GM20431 (cell line): ENCODE results near the gene NUFIP1.
"Not testable (repeated sequence)": the region's sequence is repeated elsewhere in the genome, so short reads cannot be mapped to it uniquely, and the experiment has no call there.

Source experiments
- in situ Hi-C: fragments of 300-500 bp; cut with MseI, MboI; formaldehyde crosslinking; loops from one replicate; pipeline ENCODE4 v1.15.0; 2020; ENCODE audit warnings: low sequenced_read_pairs; ENCODE audit not compliant: unreplicated experiment

NUFIP1 gene

DNA sequence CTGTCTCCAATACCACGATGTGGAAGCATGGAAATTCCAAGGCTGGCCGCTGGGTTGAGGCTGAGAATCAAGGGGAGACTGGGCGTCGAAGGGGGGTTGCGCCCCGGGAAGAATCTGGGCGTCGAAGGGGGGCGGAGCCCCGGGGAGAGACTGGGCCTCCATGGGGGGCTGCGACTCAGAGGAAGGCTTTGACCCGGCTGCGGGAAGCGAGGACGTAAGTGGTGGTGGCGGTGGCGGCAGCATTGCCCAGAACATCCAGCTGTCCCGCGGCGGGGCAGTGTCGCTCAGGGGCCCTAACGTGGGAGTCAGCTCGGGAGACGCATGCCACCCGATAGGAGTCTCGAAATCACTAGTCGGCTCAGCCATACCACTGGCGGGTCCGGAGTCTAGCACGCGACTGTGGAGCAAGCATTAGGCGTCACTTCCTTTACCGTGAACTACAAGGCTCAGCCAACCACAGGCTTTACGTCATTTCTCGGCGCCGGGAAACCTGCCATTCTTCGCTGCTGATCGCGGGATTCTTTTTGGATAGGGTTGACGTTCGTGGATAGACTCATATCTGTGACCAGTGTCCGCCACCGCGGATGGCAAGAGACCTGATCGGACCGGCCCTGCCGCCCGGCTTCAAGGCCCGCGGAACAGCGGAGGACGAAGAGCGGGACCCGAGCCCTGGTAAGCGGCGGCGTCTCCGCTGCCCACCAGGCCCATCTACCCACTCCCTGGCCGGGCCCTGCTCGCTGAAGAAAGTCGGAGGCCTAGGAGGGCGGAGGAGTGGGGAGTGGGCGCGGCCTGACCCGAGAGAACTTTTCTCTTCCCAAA lies at the start of gene NUFIP1, which contains the start of gene GPALPP1:
Gene NUFIP1, minus strand, starts transcription at position 401 of the 819 bp plus-strand sequence. Its CDS starts 35 bp downstream, at position 366.
Gene GPALPP1, plus strand, starts transcription at position 468 of the 819 bp plus-strand sequence. Its CDS starts 117 bp downstream, at position 585.
- in situ Hi-C loops: no loop called here

DNA sequence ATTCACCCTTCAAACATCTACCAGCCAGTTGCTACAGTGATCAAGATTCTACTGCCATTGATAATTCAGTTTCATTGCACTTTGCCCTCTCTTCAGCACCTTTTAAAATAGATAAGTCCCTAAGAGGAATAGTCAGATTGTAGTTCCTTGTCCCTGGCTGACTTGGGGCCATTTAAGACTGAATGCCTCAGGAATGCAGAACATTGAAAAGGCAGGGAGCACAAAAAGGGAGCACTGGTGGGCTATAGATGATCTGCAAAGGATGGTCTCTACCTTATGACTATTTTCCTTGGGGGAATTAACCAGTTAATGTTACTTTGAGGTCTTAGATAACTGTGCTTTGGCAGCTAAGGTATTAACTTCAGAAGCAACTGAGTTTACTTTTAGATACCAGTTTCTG lies 46.9 kb upstream of the NUFIP1 start:
- in situ Hi-C loops: no loop called here

DNA sequence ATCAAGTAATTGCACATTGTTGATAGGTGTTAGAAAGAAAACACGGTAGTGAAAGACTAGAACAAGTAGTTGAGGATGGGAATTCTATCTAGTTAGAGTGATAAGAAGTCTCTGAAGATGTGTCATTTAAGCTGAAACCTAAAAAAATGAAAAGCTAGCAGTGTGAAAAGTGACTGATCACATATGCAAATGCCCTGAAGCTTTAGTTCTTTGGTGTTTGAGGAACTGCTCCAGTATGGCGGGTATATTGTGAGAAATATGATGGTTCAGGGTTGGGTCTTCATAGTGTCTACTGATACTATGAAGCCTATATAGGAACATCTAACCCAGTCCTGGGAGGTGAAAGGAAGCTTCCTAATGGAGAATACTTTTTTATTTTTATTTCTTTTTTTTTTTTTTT lies 45.1 kb upstream of the NUFIP1 start:
- in situ Hi-C loops: no loop called here

DNA sequence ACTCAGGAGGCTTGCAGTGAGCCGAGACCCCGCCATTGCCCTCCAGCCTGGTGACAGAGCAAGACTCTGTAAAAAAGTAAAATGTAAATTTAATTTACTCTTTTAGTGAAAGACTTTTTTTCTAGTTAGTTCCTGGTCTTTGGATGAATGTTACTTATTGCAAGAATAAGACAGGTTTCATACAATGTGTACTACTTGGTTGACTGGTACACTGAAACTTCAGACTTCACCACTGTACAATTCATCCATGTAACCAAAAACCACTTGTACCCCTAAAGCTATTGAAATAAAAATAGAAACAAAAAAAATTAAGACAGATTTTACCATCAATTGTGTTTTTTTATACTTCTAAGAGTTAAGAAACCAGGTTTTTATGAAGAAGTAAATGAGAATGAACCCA lies 35.6 kb upstream of the NUFIP1 start:
- in situ Hi-C loops: no loop called here

DNA sequence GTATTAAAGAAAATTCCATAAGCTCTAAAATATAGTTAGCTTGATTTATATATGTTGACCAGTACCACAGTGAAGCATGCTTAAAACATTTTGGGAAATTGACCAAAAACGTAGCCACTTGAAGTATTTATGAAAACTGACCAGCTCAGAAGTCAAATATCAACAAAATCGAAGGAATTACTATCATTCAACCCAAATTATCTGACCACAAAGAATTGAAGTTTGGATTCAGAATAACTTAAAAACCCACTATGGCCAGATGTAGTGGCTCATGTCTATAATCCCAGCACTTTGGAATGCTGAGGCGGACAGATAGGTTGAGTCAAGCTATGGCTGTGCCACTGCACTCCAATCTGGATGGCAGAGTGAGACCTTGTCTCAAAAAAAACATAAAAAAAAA lies 32.0 kb upstream of the NUFIP1 start:
- in situ Hi-C loops: no loop called here

DNA sequence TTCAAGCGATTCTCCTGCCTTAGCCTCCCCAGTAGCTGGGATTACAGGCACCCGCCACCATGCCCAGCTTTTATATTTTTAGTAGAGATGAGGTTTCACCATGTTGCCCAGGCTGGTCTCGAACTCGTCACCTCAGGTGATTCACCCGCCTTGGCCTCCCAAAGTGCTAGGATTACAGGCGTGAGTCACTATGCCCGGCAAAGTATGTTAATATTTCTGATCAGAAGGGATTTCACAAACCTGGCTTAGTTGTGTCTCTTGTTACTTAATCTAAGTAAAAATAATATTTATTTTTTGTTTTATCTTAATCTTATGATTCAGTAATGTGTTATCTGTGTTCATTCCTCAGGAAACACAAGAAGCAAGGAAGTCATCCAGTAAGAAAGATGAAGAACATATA lies 30.7 kb upstream of the NUFIP1 start:
- in situ Hi-C loops: not testable (repeated sequence)

DNA sequence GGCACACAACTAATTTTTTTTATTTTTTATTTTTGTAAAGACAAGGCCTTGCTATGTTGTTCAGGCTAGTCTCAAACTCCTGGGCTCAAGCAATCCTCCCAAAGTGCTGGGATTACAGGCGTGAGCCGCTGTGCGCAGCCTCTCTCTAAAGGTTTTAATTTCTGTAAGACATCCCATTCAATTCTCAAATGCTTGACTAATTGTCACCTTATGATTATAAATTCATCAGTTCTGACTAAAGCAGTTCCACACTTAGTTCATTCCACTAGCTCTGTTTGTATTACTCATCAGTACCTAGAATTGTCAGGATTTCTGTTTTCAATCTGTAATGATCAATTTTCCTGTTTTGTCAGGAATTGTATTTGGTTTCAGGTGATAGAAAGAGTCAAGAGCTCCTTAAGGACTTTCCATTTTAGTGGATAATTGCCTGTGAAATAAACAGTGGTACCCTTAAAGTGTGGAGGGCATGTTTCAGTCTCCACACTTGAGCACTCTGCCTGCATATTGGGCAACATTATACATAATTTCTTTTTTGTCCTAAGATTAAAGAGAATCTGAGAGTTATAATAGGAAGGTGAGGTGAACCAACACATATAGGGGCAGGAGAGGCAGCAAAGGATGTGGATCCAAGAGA lies 27.6 kb upstream of the NUFIP1 start:
- in situ Hi-C loops: no loop called here

DNA sequence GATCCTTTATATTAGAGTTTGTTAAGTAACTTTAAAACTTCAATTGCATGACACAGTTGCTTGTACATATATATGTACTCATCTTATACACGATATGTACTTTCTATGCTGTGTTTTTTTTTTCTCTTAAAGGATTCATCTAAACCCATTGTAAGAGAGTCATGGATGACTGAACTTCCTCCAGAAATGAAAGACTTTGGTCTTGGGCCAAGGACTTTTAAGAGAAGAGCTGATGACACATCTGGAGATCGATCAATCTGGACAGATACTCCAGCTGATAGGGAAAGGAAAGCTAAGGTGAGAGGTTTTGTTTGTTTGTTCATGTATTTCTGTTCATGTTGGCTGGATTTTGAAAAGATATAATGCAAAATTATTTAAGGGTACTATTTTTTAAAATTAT lies 26.0 kb upstream of the NUFIP1 start:
- in situ Hi-C loops: no loop called here

DNA sequence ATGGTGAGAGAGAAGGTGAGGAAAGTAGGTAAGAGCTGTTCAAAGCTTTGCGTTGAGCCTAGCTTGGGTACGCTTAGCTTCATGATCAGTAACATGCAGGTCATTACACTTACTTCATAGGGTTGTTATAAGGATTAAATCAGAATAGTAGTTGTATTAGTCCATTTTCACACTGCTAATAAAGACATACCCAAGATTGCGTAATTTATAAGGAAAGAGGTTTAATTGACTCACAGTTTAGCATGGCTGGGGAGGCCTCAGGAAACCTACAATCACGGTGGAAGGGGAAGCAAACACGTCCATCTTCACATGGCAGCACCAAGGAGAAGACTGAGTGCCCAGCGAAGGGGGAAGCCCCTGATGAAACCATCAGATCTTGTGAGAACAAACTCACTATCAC lies 21.9 kb upstream of the NUFIP1 start:
- in situ Hi-C loops: no loop called here

DNA sequence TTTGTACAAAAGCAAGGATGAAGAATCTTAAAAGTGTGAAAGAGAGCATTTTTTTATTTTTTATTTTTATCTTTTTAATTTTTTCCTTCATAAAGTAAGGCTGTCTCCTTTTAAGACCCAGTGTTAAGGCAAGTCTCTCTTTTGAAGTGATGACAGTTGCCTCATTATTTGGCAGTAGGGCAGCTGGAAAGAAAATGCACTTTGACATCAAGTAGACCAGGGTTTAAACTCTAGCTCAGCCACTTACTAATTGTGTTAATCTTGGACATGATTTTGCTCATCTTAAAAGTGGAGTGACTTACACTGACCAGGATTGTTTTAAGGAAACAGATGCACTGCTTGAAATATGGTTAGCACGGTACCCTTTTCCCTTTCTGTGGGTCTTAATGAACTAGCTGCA lies 18.6 kb upstream of the NUFIP1 start:
- in situ Hi-C loops: no loop called here

DNA sequence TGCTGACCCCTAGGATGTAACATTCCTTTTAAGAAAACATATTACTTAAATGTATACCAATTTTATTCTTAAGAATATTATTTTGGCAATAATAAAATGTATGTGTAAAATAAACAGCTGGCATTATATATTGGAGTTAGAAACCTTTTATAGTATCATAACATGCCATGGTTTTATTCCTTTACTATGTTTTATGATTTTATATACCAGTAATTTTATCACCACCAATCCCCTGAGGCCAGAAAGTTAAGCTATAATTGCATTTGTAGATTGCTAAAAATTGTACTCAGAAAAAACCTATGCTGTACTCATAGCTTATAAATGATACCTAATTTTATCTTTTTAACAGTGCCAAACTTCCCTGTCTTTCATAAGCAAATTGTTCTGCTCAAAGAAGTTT lies 18.0 kb upstream of the NUFIP1 start:
- in situ Hi-C loops: no loop called here

DNA sequence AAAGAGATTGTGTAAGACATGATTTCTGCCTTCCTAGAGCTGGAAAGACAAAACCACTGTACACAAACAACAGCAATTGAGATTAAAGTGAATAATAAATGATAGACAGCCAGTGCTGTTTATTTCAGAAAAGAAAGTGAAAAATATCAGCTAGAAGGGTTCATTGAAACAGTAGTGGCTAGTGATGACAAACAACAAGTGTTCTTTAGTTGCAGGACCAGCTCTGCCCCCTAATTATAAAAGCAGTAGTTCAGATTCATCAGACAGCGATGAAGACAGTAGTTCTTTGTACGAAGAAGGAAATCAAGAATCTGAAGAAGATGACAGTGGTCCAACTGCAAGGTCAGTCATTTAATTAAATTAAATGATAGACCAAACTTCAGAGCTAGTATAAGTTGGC lies 14.8 kb upstream of the NUFIP1 start:
- in situ Hi-C loops: no loop called here

DNA sequence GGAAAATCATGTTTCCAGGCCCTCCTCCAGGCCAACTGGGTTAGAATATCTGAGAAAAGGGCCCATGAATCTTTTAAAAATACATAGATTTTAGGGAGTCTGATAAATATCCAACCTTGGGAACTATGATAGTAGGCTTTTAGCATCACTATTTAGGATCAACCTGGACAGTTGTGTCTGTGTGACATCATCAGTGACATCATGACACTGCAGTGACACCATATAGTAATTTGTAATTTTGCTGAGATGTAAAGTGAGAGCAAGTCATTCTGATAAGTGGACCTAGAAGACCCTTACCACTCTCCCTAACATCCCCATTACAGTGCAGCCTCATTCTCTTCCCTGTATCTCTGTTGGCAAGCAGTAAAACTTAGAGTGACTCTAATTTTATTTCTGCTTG lies 14.1 kb upstream of the NUFIP1 start:
- in situ Hi-C loops: no loop called here

DNA sequence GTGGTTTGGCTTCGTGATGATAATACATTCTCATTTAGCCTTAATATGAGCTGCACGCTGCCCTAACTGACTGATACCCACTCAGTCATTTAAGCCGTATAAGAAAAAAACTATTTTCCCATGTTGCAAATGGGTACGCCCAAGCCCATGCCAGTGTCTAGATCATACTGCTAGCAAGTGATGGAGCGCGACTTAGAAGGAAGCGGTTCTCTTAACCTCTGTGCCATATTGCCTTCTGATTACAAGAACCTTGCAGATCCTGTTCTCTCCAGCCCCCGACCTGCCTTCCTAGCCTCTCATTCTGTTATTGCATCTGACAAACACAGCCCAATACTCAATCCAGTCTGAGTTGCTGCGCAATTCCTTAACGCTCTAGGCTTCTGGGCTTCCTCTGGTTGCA lies 670 bp upstream of the NUFIP1 start:
- in situ Hi-C loops: no loop called here

DNA sequence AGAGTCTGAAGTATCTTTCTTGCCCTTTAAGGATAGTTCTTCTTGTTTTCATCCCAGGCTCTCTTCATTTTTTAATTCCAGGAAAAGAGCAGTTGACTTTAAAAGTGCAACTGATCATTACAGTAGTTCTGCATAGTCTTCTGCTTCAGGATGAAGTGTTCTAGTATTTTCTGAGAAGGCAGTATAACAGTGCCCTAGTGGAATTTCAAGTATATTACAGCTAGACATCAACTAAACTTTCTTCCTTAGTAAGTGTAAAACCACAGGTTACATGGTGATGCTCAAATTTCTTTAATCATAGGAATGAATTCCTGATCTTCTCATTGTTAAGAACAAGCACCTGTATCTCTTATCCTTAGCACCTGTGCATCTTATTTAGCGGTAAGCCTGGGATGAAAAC lies 10.9 kb downstream of the NUFIP1 start:
- in situ Hi-C loops: no loop called here

DNA sequence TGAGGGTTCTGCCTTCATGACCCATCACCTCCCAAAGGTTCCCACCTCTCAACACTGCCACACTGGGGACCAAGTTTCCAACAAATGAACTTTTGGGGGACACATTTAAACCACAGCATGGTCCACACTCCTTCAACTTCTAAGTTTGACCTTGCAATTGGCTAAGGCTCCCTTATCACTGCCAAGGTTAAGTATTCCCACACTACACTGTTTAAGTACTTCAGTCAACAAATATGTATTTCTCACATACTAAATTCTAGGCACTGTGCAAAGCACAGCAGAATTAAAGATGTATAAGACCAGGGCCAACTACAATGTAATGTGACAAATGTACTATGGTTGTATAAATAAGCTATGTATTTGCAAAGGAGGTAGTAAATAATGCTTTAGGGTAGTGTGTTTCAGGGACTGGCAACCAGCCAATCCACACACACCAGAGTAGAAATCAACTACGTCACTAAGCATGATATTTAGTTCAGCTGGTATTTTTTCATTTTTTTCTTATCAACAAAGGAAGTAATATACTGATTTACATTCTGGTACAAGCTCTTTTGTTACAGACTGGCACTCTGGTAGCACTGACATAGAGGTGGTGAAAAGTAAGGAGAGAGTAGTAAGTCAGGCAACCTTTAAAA lies 12.2 kb downstream of the NUFIP1 start:
- in situ Hi-C loops: no loop called here

DNA sequence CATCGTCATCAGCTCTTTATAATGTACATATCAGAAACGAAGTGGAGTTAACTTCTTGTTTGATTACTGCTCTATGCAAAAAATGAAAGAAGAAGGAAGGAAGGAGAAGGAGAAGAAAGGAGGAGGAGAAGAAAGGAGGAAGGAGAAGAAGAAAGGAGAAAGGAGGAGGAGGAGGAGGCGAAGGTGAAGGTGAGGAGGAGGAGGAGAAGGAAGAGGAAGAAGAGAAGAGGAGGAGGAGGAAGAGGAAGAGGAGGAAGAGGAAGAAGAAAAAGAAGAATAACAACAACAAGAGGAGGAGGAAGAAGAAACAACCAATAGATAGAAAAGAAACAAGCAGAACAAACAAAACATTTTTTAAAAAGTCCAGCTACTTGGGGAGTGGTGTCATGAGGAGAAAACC lies 13.1 kb downstream of the NUFIP1 start:
- in situ Hi-C loops: no loop called here

DNA sequence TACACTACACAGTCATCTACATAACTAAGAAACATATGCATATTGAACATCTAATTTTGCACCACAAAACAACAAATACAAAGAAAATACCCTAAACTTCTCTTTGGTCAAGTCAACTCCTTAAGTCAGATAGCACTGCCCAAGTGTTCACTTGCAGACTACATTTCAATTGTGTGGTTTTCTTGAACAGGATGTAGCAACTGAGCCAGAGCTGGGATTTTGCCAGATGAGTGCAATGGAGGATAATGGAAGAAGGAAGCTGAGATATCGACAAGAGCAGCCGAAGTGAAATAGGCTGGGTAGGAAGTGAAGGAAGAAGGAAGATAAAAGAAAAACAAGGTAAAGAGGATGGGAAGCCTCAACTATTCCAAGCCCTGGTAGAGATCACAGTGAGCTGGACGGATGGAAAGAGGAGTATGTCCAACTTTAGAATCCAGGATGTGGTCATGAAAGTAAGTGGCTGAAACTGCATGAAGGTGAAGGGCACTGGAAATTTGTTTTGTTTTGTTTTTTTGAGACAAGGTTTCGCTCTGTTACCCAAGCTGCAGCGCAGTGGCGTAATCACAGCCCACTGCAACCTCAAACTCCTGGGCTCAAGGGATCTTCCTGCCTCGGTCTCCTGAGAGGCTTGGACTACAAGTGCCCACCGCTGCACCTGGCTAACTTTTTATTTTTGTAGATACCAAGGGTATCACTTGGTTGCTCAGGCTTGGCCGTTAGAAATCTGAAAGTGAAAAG lies 15.0 kb downstream of the NUFIP1 start:
- in situ Hi-C loops: no loop called here

DNA sequence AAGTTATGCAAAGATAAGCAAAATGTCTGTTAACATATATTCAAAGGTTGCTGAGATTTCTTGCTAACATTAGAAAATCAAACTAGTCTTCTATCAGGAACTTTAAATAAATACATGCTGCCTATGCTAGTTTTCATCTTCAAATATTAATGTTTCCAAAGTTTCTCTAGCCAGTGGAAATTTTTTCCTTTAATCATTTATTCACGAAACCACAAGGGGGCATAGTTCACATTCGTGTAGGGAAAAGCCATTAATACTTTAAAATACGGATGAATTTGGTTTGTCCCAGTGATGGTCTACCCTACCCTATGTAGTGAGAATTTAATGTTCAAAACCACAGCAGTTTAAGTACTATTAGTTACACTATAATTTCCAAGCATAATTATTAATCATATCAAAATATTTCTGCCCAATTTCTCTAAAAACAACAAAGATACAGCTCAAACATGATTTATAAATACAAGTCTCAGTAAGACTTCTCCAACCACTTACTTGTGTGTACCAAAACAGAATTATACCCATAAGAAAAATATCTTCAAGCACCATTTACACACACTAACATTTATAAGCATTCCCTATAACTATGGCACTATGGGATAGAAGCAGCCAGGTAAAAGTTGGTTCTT lies 16.2 kb downstream of the NUFIP1 start:
- in situ Hi-C loops: no loop called here
